Activated CD8-positive, alpha-beta memory T cell treated with anti-CD3 and anti-CD28 coated beads for 36 hours (primary cell): Measurements from ENCODE around the gene SULT1B1. TPM values are rescaled to one million over a fixed set of nuclear protein-coding genes. Genes with fewer than 3 reads are reported as not detected.
"Not testable (repeated sequence)": the region's sequence is repeated elsewhere in the genome, so short reads cannot be mapped to it uniquely, and the experiment has no call there.

Experiments used
- CTCF ChIA-PET: fragments of 350-600 bp; sonication (Branson Sonifier 250); formaldehyde crosslinking; loops from one replicate; lab custom pipeline; 2021; ENCODE audit warnings: antibody characterized with exemption; lab: Charles Lee
- POLR2A ChIA-PET: fragments of 350-600 bp; sonication (Branson Sonifier 250); formaldehyde crosslinking; loops from one replicate; lab custom pipeline; 2021; ENCODE audit warnings: antibody characterized with exemption; lab: Charles Lee
- total RNA-seq, 2 experiments: library from RNA; stranded (reverse); gene quantifications; one replicate each; pipeline ENCODE4 v1.2.3, GENCODE V29; 2021

Gene SULT1B1
- total RNA-seq: under 1 TPM; 0.13 to 0.15 TPM

DNA sequence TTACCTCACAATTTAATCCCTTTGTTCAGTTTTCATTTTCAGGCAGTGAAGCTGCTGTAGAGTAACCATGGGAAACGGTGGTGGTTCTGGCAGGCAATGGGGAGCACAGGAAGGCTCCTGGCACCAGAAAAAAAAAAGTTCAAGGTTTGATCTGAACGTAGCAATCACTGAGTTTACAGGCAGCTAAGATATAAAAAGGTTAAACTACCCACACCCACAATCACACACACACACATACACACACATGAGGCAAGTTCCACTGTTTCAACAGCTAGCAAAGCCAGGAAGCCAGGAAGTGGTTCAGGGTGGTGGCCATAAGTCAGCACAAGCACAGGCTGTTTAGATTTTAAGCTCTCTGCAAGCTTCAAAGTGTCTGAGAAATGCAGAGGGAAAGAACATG, at the start of gene SULT1B1:
Gene SULT1B1 (minus strand): TSS at position 166 of the 400 bp plus-strand sequence. CDS start 5,403 bp downstream, outside the sequence.
- ChIA-PET CTCF (no interaction called here), POLR2A (interaction anchor here (0.6 kb wide), 1 partner anchor 1152 kb away, joined by 4 read pairs; no protein-coding TSS in a partner anchor)

DNA sequence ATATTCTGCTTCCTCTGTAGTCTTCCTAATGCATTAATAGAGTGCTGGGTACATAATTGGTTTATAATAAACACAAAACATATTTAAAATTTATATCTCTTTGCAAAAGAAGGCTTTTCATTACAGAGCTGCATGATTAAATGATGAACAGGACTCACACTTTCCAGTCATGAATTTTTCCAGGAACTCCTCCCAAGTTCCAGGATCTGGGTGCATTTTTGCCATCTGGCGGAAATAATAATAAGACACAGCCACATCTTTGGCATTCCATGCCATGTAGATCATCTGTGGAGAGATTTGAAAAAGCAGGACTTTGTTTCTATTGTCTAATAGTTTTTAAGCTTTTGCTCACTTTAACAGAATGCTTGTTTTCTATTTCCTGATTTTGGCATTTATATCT, 40.2 kb upstream of the SULT1B1 start:
- ChIA-PET POLR2A (no interaction called here), CTCF (no interaction called here)

DNA sequence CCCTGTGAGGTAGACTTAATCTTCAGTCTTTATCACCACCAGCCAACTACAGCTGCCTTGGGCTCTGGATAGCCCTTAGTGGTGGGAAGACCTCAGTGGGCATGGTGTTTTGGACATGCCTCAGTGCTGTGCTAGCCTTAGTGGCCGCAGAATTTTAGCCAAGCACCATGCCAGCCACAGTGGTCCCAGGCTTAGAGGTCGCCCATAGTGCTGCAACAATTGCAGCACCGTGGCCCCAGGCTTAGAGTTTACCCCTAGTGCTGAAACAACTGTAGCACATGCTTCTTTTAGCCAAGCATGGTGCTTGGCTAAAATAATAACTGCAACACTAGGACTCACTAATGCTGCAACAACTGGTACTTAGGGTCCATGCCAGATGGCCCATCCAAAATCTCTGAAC, 38.9 kb upstream of the SULT1B1 start:
- ChIA-PET POLR2A (no interaction called here), CTCF (no interaction called here)

DNA sequence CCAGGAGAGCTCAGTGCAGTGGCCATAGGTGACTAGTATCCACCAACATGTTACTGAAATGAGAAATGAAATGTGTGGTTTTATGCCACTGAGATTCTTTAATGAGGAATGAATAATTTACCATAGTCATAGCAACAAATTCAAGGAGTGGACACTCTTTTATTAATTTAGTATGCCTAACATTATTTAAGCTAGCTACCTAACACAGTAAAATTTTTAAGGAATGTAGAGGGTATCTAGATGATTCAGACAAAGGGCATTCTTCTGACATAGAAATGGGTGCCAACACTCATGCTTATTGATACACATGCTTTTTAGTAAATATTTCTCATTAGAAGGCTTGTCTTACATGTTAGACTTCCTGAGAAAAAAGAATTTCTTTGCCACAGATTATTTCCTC, 33.3 kb upstream of the SULT1B1 start:
- ChIA-PET POLR2A (no interaction called here), CTCF (no interaction called here)

DNA sequence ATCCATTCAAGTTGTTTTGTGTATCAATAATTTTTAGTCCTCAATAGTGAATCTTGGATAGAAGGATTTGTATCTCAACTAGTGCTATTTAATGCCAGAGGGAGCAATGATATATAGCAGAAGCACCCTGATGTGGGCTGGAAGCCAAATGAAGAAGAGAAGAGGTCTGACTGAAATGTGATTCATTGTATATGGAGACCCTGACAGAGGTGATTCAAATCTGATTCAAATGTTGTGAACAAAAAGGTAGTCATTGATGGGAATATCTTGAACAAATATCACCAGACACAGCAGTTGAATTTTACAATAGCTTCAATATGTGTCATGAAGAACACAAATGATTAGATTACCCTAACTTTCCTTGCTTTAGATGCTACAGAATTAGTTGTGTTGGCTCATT, 27.5 kb upstream of the SULT1B1 start:
- ChIA-PET POLR2A (no interaction called here), CTCF (no interaction called here)

DNA sequence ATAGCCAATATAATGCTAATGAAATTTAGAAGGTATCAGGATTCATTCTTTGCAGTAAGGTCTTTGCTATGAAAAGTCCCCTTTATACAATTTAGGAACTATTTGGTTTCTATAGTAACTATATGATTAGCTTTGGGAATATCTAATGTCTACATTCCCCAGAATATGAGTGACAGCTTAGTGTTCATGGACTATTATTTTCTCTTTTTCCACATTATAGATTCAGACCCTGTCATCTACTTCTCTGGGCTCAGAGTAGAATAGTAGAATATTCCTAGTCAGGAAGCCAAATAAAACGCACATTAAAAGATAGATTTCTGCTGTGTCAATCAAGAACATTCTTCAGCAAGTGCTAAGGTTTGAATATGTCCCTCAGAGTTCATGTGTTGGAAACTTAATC, 26.1 kb upstream of the SULT1B1 start:
- ChIA-PET CTCF (no interaction called here), POLR2A (no interaction called here)

DNA sequence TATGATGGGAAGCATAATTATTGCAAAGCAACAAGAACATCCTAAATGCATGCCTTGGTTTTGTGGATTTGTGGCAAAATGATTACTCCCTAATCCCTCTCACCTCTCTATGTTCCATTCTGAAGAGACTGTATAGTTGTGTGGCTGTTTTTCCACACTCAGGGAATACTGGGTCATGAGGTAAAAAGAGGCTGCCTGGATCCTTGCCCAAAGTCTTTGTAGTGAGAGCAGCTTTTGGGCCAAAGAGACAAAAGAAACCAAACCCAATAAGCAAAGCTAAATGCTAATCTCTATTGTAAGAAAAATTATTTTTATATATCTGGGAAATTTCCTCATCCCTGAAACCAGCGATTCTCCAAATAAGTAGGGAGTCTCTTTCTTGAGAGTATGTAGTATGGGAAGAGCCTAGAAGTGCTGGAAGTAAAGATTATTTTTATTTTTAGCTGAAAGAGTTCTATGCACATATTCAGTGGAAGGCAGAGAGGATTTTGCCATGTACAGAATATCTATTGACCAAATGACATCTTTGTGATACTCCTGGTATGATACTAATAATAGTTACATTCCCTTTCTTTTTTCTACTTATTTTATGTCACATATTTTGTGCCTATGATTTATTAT, 24.9 kb upstream of the SULT1B1 start:
- ChIA-PET POLR2A (no interaction called here), CTCF (no interaction called here)

DNA sequence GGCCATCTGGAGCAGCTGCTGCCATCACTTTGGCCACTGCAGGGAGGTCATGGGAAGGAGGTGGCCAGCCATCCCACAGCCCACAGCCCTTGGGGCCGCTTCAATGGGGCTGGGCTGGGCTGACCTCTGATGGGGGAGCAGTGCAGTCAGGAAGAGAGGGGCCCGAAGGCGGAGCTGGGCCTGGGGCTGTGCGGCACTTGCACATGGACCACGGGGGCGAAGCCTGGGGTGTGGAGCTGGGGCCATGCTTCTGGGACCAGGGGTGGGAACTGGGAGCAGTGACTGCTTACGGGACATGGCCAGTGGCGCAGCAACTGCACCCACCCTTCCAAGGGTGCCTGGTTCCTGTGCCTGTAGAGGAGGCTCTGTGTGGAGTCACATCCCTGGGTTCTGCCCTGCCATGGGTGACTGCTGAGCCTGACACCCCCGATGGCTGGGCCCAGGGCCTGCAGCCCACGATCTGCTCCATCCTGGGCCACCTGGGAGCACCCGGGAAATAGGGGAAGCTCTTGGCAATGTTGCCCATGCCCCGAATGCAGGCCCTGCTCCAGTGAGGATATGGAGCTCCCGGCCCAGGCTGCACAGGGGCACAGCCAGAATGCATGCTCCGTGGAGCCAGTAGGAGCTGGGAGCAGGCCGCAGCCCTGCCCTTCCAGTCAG, 22.4 kb upstream of the SULT1B1 start:
- ChIA-PET POLR2A (no interaction called here), CTCF (no interaction called here)

DNA sequence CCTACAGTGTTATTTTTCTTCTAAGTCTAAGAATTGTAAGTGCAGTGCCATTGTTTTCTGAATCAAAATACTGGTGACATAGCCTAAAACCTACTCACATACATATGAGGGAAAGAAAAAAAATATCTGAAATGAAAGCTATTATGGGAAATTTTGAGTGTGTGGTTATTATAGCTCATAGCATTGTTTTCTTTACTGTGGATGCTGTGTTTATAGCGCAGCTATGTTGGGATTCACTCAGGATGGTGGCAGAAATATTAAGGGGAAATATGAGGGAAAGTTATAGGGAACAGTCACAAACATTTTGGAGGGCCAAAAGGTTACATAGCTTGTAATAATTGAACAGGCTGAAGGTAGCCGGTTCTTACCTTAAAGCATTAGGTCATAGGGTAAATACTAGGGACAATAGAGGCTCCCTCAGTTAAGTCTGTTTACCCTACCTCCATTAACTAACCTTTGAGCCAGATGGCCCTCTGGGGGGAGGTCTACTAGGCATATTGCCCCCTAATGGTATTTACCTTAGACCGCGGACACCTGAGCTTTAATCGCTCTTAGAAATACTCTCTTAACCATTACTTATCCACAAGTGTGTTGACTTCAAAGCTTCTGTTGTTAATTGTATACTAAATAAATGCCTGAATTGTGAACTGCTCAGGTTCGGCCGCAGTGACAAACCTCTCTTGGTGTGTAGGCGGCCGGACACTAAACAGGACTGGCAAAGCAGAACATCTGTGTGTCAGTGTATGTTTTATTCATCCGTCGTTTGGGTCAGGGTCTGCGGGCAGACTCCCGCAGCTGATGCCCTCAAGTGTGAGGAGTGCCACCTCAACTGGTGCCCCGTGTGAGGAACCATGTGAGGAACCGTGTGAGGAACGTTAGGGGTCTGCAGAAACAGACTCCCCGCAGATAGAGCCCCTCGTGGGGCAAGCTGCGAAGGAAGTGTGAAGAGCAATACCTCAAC, 21.3 kb upstream of the SULT1B1 start:
- POLR2A ChIA-PET: no interaction called here
- CTCF ChIA-PET: no interaction called here

DNA sequence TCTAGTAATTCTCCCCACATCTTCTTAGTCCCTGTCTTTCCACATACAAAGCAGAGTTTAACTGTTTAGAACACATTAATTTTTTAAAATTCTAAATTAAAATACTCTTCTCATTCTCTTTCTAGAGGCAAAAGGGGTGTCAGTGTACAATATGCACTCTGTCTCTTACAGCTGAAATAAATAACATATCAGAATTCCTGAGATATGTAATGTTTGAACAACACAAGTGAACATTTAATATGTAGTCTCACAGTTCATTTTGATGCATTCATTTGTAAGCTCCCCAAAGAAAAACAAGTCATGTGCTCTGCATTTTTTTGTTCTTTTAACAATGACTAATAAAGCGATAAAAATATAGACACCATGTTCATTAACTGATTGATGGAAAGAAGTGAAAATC, 19.7 kb upstream of the SULT1B1 start:
- ChIA-PET POLR2A (no interaction called here), CTCF (interaction anchor here (0.6 kb wide), 1 partner anchor 16 kb away, joined by 3 read pairs; no protein-coding TSS in a partner anchor)

DNA sequence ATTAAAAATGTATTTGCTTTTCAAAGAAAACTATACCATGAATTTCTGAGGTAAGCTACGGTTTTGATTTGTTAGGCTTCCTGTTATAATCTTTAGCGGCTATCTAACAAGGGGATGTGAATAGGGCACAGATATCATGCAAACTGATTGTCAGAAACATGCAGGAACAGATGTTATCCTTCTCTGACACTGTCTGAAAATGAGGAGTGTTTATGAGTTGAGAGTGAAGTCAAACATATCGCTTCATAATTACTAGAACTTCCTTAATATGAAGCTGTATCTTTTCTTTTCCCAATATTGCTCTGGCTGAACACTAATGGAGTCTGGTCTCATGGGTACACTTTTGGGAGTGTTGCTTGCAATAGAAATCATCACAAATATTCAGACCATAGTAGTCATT, 16.3 kb upstream of the SULT1B1 start:
- CTCF ChIA-PET: no interaction called here

DNA sequence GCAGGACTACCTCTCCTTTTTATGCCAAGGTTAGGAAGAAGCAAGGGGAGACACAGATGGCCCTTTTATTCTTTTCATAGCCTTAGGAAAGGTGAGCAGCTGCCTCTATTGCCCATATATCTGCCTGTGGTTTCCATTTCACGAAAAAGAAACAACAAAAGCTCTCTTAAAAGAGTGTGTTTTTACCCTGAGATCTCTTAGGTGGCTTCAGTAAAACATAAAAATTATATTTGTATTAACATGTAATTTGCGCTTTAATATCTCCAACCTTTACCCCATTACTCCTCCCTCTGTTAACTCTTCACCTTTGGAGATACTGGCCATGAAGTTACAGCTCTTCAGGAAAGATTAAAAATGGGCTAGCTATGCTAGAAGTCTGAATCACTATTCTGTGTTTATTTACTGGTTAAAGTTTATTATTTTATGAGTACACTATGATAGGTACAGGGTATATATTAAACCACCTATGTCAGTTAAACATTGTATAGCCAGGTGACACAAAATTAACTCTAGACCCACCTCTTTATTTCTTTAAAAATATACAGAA, 15.0 kb upstream of the SULT1B1 start:
- CTCF ChIA-PET: no interaction called here

More for the DNA sequence above, 16.3 kb upstream of the SULT1B1 start:
- POLR2A ChIA-PET: no interaction called here

DNA sequence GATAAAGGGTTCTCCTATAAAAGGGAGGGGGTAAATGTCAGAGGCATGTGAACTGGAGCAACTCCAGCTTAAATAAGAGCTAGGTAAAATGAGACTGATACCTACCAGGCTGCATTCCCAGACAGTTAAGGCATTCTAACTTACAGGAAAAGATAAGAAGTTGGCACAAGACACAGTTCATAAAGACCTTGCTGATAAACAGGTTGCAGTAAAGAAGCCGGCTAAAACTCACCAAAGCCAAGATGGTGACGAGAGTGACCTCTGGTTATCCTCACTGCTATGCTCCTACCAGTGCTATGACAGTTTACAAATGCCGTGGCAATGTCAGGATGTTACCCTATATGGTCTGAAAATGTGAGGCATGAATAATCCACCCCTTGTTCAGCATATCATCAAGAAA, 13.1 kb upstream of the SULT1B1 start:
- CTCF ChIA-PET: no interaction called here
- POLR2A ChIA-PET: no interaction called here

More for the DNA sequence above, 15.0 kb upstream of the SULT1B1 start:
- POLR2A ChIA-PET: no interaction called here

DNA sequence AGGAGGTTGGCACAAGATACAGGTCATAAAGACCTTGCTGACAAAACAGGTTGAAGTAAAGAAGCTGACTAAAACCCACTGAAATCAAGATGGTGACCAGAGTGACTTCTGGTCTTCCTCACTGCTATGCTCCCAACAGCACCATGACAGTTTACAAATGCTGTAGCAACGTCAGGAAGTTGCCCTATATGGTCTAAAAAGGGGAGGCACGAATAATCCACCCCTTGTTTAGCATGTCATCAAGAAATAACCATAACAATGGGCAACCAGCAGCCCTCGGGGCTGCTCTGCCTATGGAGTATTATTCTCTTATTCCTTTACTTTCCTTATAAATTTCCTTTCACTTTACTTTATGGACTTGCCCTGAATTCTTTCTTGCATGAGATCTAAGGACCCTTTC, 8.1 kb upstream of the SULT1B1 start:
- POLR2A ChIA-PET, CTCF ChIA-PET: not testable (repeated sequence)

DNA sequence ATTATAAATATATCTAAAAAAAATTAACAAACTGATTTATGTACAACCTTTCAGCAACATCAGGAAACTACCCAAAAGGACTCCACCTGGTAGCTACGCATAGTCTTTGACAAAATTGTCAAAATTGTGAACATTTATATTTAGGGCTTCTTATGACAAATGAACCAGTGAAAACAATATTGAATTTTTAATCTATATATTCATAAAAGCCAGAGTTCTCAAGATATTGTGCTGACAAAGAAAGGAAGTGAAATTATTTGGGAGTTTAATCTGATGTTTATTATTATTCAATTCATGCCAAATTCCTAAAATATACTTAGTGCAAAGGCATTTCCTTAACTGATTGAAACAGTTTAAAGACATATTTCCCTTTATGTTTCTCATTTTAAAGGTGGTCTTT, 5.3 kb upstream of the SULT1B1 start:
- CTCF ChIA-PET: no interaction called here
- POLR2A ChIA-PET: no interaction called here

DNA sequence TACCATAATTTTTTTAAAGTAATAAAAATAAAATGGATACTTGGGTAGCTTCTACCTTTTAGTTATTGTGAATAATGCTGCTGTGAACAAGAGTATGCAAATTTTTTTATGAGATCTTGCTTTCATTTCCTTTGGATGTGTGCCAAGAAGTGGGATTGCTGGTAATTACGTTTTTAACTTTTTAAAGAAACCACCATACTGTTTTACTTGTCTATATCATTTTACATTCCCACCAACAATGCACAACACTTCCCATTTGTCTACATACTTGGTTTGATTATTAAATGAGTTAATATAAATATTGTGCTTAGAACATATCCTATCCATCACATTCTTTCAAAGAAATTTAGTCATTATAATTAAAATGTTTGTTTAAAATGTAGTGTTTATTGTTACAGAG, 3.9 kb upstream of the SULT1B1 start:
- POLR2A ChIA-PET: no interaction called here
- CTCF ChIA-PET: no interaction called here

DNA sequence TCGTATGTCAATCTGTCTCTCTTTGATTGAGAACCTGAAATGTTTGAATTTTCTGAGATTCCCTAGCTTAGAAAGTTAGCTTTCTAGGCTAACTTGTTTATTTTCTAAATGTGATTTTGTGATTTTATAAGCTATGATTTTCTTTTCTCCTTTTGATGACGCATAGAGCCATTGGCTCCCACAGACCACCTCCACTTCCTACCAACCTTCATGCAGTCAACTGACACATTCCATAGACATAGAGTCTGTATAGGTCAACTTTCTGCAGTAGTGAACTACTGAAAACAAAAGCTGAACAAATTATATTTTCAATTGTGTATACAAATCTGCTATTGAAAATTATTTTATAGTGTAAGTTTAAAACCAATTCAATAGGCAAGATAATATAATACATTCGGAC, 2.8 kb upstream of the SULT1B1 start:
- ChIA-PET POLR2A (no interaction called here), CTCF (no interaction called here)

DNA sequence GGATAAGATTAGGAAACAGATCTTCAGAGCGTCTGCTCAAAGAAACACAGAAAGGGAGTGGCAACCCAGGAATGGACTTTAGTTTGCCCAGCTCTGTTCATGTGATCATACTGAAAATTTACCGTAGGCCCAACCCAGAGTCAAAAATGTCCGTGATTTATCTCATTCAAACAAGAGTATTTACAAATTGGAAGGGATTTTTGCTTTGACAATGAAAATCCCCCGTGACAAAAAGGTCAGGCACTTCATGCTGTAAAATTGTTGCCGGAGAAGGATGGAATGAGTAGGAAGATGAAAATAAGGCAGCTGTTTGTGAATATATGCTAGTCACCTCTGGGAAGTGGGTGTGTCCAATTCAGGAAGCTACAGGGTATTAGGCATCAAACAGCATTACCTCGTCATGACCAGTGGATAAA, 1.2 kb downstream of the SULT1B1 start:
- POLR2A ChIA-PET: no interaction called here
- CTCF ChIA-PET: no interaction called here

DNA sequence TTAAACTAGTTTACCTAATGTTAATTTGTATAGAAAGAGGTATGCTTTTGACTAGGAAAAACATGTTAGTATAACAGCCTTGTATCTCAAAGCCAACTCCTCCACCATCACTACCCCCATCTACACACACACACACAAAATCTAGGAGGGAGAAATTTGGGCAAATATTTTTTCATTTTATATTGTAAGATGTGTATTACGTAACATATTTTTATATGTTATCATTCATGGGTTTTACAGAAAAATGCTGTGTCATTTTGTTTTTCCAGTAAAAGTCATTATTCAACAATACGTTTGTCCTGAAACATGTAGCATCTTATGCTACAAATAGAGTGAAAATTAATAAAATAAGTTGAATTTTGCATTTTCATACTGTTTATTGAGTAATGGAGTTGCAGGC, 3.0 kb downstream of the SULT1B1 start:
- POLR2A ChIA-PET: no interaction called here
- CTCF ChIA-PET: no interaction called here
